ENCODE data around the gene TMX4. TPM values are rescaled to one million over a fixed set of nuclear protein-coding genes. Genes with fewer than 3 reads are reported as not detected.

TMX4 gene
- total and polyA plus RNA-seq, 7 donors = 3.0 to 93.8 (median 63.4) TPM

- WGBS, 2 donors = 84 to 88% methylated on average over 3 of the region's 3 CpGs
- H3K27me3 ChIP-seq = no peaks in the 10 kb centered on the region
- no peak for DNase-seq
- no peaks in the 10 kb centered on the region for H3K36me3 ChIP-seq
- intact Hi-C loops (cut with DNase I) = loop anchor here (2.0 to 10.0 kb wide), 3 partner anchors 45 to 783 kb away; partner anchors contain the start of gene TMX4
- TF ChIP-seq EP300 (IDR thresholded peaks at IDR 0.05) = no peak
- no peak for TF ChIP-seq POLR2A (IDR thresholded peaks at IDR 0.05)
- TF ChIP-seq CTCF (IDR thresholded peaks at IDR 0.05) = no peak
- TF ChIP-seq POLR2AphosphoS5 (IDR thresholded peaks at IDR 0.05) = no peak
- no peak overlapping the region for H3K4me3 ChIP-seq
- no peaks in the 10 kb centered on the region for H3K9me3 ChIP-seq
- peaks cover 0 to 8% (median 3%) of the 10 kb centered on the region in 4 donors for H3K4me1 ChIP-seq
- H3K27ac ChIP-seq = no peak overlapping the region
Measured at GRCh38 chr20:7937328-7937727, 82.2 kb downstream of the TMX4 start.

- no peak for TF ChIP-seq POLR2AphosphoS5 (IDR thresholded peaks at IDR 0.05)
- no peak for TF ChIP-seq CTCF (IDR thresholded peaks at IDR 0.05)
- no peak for TF ChIP-seq POLR2A (IDR thresholded peaks at IDR 0.05)
- TF ChIP-seq EP300 (IDR thresholded peaks at IDR 0.05) = no peak
- WGBS, 2 donors = 67 to 75% methylated on average over 4 of the region's 4 CpGs
- no peaks in the 10 kb centered on the region for H3K27me3 ChIP-seq
- H3K9me3 ChIP-seq = no peaks in the 10 kb centered on the region
- H3K4me1 ChIP-seq = peaks cover 0 to 8% (median 3%) of the 10 kb centered on the region in 4 donors
- no peak for DNase-seq
- no peak overlapping the region for H3K27ac ChIP-seq
- intact Hi-C loops (cut with DNase I) = loop anchor here (5.0 to 10.0 kb wide), 2 partner anchors 47 to 80 kb away; partner anchors contain the start of gene TMX4
- H3K4me3 ChIP-seq = no peak overlapping the region
- no peaks in the 10 kb centered on the region for H3K36me3 ChIP-seq
Measured at GRCh38 chr20:7935027-7935551, 84.5 kb downstream of the TMX4 start.

GRCh38 chr20:7933346-7933745, 86.2 kb downstream of the TMX4 start:
- intact Hi-C loops (cut with DNase I) = loop anchor here (10.0 kb wide), 1 partner anchor 81 kb away; the partner anchor contains the start of gene TMX4
- WGBS, 2 donors = 83 to 87% methylated on average over 1 of the region's 1 CpG

GRCh38 chr20:7930343-7930742, 89.2 kb downstream of the TMX4 start:
- peaks cover 0 to 4% (median 0%) of the 10 kb centered on the region in 4 donors for H3K4me1 ChIP-seq
- no peaks in the 10 kb centered on the region for H3K27me3 ChIP-seq
- no peak overlapping the region for H3K4me3 ChIP-seq
- no peak overlapping the region for H3K27ac ChIP-seq
- intact Hi-C loops (cut with DNase I) = loop anchor here (10.0 kb wide), 1 partner anchor 84 kb away; the partner anchor contains the start of gene TMX4
- H3K9me3 ChIP-seq = no peaks in the 10 kb centered on the region
- DNase-seq = no peak
- TF ChIP-seq EP300 (IDR thresholded peaks at IDR 0.05) = no peak
- no peak for TF ChIP-seq CTCF (IDR thresholded peaks at IDR 0.05)
- no peak for TF ChIP-seq POLR2AphosphoS5 (IDR thresholded peaks at IDR 0.05)
- no peak for TF ChIP-seq POLR2A (IDR thresholded peaks at IDR 0.05)
- no peaks in the 10 kb centered on the region for H3K36me3 ChIP-seq

More at GRCh38 chr20:7933346-7933745, 86.2 kb downstream of the TMX4 start:
- Histone ChIP-seq H3K27me3 (no peaks in the 10 kb centered on the region), H3K9me3 (no peaks in the 10 kb centered on the region), H3K4me3 (no peak overlapping the region), H3K4me1 (peaks cover 0 to 8% (median 3%) of the 10 kb centered on the region in 4 donors), H3K27ac (no peak overlapping the region), H3K36me3 (no peaks in the 10 kb centered on the region)
- DNase-seq = no peak
- TF ChIP-seq CTCF (IDR thresholded peaks at IDR 0.05) (no peak), EP300 (IDR thresholded peaks at IDR 0.05) (no peak), POLR2A (IDR thresholded peaks at IDR 0.05) (no peak), POLR2AphosphoS5 (IDR thresholded peaks at IDR 0.05) (no peak)

Other genes starting within 250 kb of the TMX4 start
- gene HAO1, start 79.3 kb downstream of the TMX4 start, total RNA-seq = not detected
- not detected for gene HAO1, start 79.3 kb downstream of the TMX4 start, polyA plus RNA-seq
- gene PLCB1, start 112.5 kb upstream of the TMX4 start, total RNA-seq = 100 to 1,000 TPM in 2 of 4 donors, 10 to 100 TPM in 2; 86.7 to 117 (median 102) TPM
- gene PLCB1, start 112.5 kb upstream of the TMX4 start, polyA plus RNA-seq = 1 to 10 TPM in 2 of 3 donors, under 1 TPM in 1; 0.92 to 3.6 (median 3.4) TPM